HG03095 (cell line): Measurements from ENCODE around the gene GPALPP1.
"Not testable (repeated sequence)": the region's sequence is repeated elsewhere in the genome, so short reads cannot be mapped to it uniquely, and the experiment has no call there.

ENCODE experiments used
- ATAC-seq: cut with Tn5 transposase; IDR thresholded peaks from one replicate; pipeline ENCODE4 v1.9.1; 2021; ENCODE audit warnings: moderate library complexity; ENCODE audit not compliant: unreplicated experiment

Gene GPALPP1

GRCh38 chr13:45060062-45060461, 70.7 kb downstream of the GPALPP1 start:
- ATAC-seq: no peak

DNA sequence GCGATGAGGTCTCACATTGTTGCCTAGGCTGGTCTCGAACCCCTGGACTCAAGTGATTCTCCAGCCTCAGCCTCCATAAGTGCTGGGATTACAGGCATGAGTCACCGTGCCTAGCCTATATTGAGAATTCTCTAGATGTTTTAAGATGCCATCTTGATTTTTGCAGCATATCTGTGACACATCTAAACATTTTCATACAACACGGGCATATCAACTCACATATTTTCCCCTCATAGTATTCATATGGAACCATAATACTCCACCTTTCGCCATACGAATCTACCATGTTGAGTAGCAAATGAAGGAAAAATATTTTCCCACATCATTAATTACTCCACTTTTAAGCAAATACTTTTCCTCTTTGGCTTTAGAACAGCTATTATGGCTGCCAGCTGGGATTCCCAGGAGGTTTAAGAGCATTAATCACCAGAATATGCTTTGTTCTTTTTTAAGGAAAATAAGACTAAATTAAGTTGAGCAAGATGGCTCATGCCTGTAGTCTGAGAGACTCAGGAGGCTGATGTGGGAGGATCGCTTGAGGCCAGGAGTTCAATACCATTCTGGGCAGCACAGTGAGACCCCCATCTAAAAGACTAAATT, 74.0 kb downstream of the GPALPP1 start:
- ATAC-seq: no peak

- ATAC-seq: not testable (repeated sequence)
These were observed 74.6 kb downstream of the GPALPP1 start for GRCh38 chr13:45063889-45064288.

DNA sequence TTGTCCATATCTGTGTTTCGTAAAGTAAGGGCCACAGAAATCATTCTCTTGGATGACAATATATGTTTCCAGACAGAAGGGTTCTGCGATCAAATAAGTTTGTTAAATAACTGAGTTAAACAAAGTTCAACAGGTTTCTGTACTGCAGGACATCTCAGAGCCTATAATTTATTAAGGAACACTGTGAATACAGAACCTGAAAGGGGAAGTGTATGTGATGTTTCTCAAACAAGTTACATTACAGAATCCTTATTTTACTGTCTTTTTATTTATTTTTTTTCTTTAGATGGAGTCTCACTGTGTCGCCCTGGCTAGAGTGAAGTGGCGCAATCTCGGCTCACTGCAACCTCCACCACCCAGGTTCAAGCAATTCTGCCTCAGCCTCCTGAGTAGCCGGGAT, 75.6 kb downstream of the GPALPP1 start:
- ATAC-seq: no peak

DNA sequence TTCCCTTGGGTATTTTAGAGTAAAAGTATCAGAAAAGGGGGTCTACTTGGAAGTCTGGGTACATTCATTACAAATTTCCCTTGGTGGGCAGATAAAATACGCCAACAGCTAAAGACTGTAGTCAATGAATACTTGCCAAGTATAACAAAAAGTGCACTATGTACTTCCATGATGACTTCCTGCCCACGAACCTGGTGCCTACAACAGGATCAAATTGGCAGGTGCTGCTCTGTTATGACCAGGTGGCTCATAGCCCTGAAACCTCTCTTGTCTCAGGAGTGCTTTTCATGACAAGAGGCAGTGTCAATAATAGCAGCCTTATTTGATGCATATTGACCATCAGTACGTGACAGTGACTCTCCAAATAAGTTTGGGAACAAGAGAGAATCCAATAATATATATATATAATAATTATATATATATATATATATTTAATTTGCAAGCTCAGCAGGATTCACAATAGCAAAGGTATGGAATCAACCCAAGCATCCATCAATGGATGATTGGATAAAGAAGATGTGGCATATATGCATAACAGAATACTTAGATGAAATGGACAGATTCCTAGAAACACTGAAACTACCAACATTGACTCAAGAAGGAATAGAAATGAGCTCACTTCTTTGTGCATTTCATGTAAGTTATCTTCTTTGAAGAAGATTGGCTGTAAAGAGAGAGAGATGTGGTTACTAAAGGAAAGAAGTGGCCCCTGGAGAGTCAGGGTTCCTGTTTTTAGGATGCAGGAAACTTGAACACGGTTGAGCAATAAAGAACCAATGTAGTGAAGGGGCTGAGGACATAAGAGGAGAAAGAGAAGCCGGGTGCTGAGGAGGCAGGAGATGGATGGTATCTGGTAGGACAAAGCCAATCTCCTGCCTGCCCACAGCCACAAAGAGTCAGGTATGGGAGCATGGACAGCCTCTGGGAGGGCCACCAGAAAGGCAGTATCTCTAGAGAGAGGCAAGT, 79.0 kb downstream of the GPALPP1 start:
- no peak for ATAC-seq

DNA sequence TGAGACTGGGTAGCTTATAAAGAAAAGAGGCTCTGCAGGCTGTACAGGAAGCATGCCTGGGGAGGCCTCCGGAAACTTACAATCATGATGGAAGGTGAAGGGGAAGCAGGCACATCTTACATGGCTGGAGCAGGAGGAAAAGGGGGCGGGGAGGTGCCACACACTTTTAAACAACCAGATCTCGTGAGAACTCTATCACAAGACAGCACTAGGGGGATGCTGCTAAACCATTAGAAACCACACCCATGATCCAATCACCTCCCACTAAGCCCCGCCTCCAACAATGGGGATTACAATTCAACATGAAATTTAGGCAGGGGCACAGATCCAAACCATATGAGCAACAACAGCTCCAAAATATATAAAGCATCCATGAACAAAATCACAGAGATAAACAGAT, 84.5 kb downstream of the GPALPP1 start:
- ATAC-seq: no peak

- no peak for ATAC-seq
These were observed 85.4 kb downstream of the GPALPP1 start for GRCh38 chr13:45074721-45075120.

DNA sequence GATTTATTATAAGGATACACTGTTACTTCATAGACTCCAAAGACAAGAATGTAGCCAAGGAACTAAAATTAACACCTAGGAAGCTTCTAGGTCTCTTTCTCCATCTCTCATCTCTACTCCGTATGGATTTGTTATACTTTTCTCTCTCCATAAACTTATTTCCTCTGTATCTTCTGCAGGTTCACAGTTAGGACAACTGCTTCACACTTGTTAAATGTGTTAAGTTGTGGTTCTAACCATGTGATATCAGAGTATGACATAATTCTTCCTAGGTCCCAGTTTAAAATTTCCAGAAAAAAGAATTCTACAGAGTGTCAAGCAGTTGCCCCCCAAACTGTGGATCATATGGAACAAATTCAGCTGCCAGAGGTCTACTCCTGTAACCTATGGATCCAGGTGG, 88.7 kb downstream of the GPALPP1 start:
- ATAC-seq: no peak
